HepG2 (cell line): Measurements from ENCODE around the gene NDRG3. TPM values are rescaled to one million over a fixed set of nuclear protein-coding genes. Genes with fewer than 3 reads are reported as not detected.

Experiments
- ETV6 ChIP-seq: sonication (generic); formaldehyde crosslinking; conservative IDR thresholded peaks from 2 replicates; pipeline ENCODE4 v1.4.0; 2020; ENCODE audit warnings: missing genetic modification reagents
- FOXA3 ChIP-seq: IDR thresholded peaks from 2 replicates; pipeline ENCODE4 v1.6.1; 2016; ENCODE audit warnings: missing genetic modification reagents, missing compliant biosample characterization
- HBP1 ChIP-seq: IDR thresholded peaks from 2 replicates; pipeline ENCODE4 v1.6.1; 2016; ENCODE audit warnings: low read depth, control low read depth
- HOXA9 ChIP-seq: sonication (generic); formaldehyde crosslinking; IDR thresholded peaks from 2 replicates; pipeline ENCODE4 v1.8.1; 2022; ENCODE audit warnings: missing genetic modification reagents, mild to moderate bottlenecking, moderate library complexity, borderline replicate concordance
- JARID2 ChIP-seq: sonication (generic); formaldehyde crosslinking; IDR thresholded peaks from 2 replicates; pipeline ENCODE4 v1.8.1; 2023; ENCODE audit warnings: missing genetic modification reagents, inconsistent platforms; ENCODE audit not compliant: insufficient replicate concordance
- NR2C2 ChIP-seq: sonication (generic); formaldehyde crosslinking; IDR thresholded peaks from 2 replicates; pipeline ENCODE4 v1.4.0; 2020; ENCODE audit warnings: missing genetic modification reagents, mild to moderate bottlenecking, moderate library complexity, borderline replicate concordance
- PHF21A ChIP-seq: sonication (generic); formaldehyde crosslinking; IDR thresholded peaks from 2 replicates; pipeline ENCODE4 v1.5.0; 2020; ENCODE audit warnings: mild to moderate bottlenecking, missing genetic modification reagents
- SP140L ChIP-seq: sonication (generic); formaldehyde crosslinking; IDR thresholded peaks from 2 replicates; pipeline ENCODE4 v1.4.0; 2020; ENCODE audit warnings: missing genetic modification reagents, borderline replicate concordance
- ZBTB26 ChIP-seq: IDR thresholded peaks from 2 replicates; pipeline ENCODE4 v1.6.1; 2016; ENCODE audit warnings: missing compliant biosample characterization, missing genetic modification reagents, borderline replicate concordance
- ZFX ChIP-seq: sonication (generic); formaldehyde crosslinking; IDR thresholded peaks from 2 replicates; pipeline ENCODE4 v1.4.0; 2020; ENCODE audit warnings: mild to moderate bottlenecking, low read depth, missing genetic modification reagents, moderate library complexity
- ZMYM4 ChIP-seq: sonication (generic); formaldehyde crosslinking; IDR thresholded peaks from 2 replicates; pipeline ENCODE4 v1.8.1; 2023; ENCODE audit warnings: mild to moderate bottlenecking, missing genetic modification reagents
- ZNF138 ChIP-seq: sonication (generic); formaldehyde crosslinking; IDR thresholded peaks from 2 replicates; pipeline ENCODE4 v1.5.0; 2020; ENCODE audit warnings: mild to moderate bottlenecking, low read depth, missing genetic modification reagents
- ZNF180 ChIP-seq: sonication (generic); formaldehyde crosslinking; IDR thresholded peaks from 2 replicates; pipeline ENCODE4 v1.4.0; 2020; ENCODE audit warnings: low read depth, missing genetic modification reagents, borderline replicate concordance
- ZNF367 ChIP-seq: sonication (generic); formaldehyde crosslinking; IDR thresholded peaks from 2 replicates; pipeline ENCODE4 v1.4.0; 2020; ENCODE audit warnings: missing genetic modification reagents, borderline replicate concordance
- ZNF512 ChIP-seq: sonication (generic); formaldehyde crosslinking; IDR thresholded peaks from 2 replicates; pipeline ENCODE4 v1.4.0; 2020; ENCODE audit warnings: mild to moderate bottlenecking, missing genetic modification reagents
- ZNF607 ChIP-seq: sonication (generic); formaldehyde crosslinking; IDR thresholded peaks from 2 replicates; pipeline ENCODE4 v1.5.1; 2020; ENCODE audit warnings: missing genetic modification reagents, mild to moderate bottlenecking, borderline replicate concordance
- ZNF619 ChIP-seq: sonication (generic); formaldehyde crosslinking; IDR thresholded peaks from 2 replicates; pipeline ENCODE4 v1.4.0; 2020; ENCODE audit warnings: mild to moderate bottlenecking, missing genetic modification reagents
- ZNF724P ChIP-seq: sonication (generic); formaldehyde crosslinking; IDR thresholded peaks from 2 replicates; pipeline ENCODE4 v1.8.0; 2022; ENCODE audit warnings: missing genetic modification reagents, borderline replicate concordance
- polyA plus RNA-seq, 8 experiments: library from polyadenylated mRNA; depleted of rRNA in 3 of 8; stranded (reverse) in 7 of 8; unstranded in 1 of 8; fragments of >200 nt; fragmentation: Illumina TruSeq in 4 of 8; extraction: Trizol in 4 of 8; gene quantifications; 2 replicates each; pipeline versions ENCODE4 v1.2.1 to v1.2.3, GENCODE V29; 2011 to 2016; ENCODE audit warnings: low read depth in 4 of 8, missing spikeins in 1 of 8, mixed read lengths in 1 of 8; ENCODE audit not compliant: insufficient read depth in 1 of 8
- total RNA-seq, 5 experiments: library from RNA; depleted of rRNA; stranded (reverse); fragments of >200 nt; fragmentation: Illumina TruSeq; extraction: Trizol; gene quantifications; 2 replicates each; pipeline ENCODE4 v1.2.3, GENCODE V29; 2016; ENCODE audit warnings: low read depth in 1 of 5
- TF ChIP-seq, protein P1 (sequence below): sonication (generic); formaldehyde crosslinking; IDR thresholded peaks from 2 replicates; pipeline ENCODE4 v1.4.0; 2020; ENCODE audit warnings: missing genetic modification reagents, borderline replicate concordance
- TF ChIP-seq, protein P2 (sequence below): sonication (generic); formaldehyde crosslinking; IDR thresholded peaks from 2 replicates; pipeline ENCODE4 v1.8.0; 2022; ENCODE audit warnings: low read depth, missing genetic modification reagents

NDRG3 gene
- total and polyA plus RNA-seq, 2 of the 13 experiments (the other 11 are each of a cell fraction or from before 2014, with no cell fraction given), result 36.0 to 40.5 TPM

DNA sequence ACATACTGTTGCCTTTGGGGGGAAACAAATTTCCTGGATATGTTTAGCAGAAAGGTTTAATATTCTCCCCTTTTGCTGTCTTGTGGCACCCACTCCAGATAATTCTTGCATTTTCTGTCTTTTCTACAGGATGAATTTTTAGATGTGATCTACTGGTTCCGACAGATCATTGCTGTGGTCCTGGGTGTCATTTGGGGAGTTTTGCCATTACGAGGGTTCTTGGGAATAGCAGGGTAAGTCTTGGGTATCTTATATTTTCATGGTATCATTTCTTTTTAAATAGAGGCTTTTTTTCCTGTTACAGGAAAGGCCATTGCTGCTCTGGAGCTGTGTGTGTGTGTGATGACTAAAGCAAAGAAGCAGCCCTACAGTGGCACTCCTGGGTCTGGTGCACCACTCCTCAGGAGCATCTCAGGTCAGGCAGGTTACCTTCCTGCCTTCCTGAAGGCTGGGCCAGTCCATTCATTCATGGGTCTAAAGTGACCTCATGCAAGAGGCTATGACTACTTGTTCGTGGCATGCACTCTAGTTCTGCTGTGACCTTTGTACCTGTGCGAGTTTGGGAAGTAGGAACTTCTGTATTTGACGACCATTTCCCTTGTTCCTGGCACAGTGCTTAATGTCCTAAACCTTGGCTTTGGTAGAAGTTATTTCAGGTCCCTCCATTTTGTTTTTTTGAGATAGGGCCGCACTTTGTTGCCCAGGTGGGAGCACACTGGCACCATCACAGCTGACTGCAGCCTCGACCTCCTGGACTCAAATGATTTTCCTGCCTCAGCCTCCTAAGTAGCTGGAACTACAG, 138.1 kb downstream of the NDRG3 start (continued):
- TF ChIP-seq HBP1 (CRISPR knock-in tag), result peak; percentile 99
- TF ChIP-seq ZNF138 (CRISPR knock-in tag), result peak; percentile 63; the same call in 1 of the 2 replicates
- TF ChIP-seq FOXA3 (CRISPR knock-in tag), result peak; percentile 63
- 0 out of 2 replicates have a peak, but pooled peaks have one; percentile 41 for TF ChIP-seq ZBTB26 (CRISPR knock-in tag)
- TF ChIP-seq ZNF619 (CRISPR knock-in tag), result no peak
- TF ChIP-seq ZMYM4 (CRISPR knock-in tag), result peak; percentile 40; the same call in 1 of the 2 replicates
- TF ChIP-seq ZNF367, result 0 out of 2 replicates have a peak, but pooled peaks have one; percentile 53
- peak; percentile 43; the same call in 1 of the 2 replicates for TF ChIP-seq NR2C2 (CRISPR knock-in tag)
- no peak for TF ChIP-seq ZNF607 (CRISPR knock-in tag)
- TF ChIP-seq ZNF180 (CRISPR knock-in tag), result no peak
- TF ChIP-seq SP140L (CRISPR knock-in tag), result no peak
- TF ChIP-seq ZFX (CRISPR knock-in tag), result 0 out of 2 replicates have a peak, but pooled peaks have one; percentile 36
- 0 out of 2 replicates have a peak, but pooled peaks have one; percentile 21 for TF ChIP-seq ZNF512 (CRISPR knock-in tag)
- TF ChIP-seq, protein P1, sequence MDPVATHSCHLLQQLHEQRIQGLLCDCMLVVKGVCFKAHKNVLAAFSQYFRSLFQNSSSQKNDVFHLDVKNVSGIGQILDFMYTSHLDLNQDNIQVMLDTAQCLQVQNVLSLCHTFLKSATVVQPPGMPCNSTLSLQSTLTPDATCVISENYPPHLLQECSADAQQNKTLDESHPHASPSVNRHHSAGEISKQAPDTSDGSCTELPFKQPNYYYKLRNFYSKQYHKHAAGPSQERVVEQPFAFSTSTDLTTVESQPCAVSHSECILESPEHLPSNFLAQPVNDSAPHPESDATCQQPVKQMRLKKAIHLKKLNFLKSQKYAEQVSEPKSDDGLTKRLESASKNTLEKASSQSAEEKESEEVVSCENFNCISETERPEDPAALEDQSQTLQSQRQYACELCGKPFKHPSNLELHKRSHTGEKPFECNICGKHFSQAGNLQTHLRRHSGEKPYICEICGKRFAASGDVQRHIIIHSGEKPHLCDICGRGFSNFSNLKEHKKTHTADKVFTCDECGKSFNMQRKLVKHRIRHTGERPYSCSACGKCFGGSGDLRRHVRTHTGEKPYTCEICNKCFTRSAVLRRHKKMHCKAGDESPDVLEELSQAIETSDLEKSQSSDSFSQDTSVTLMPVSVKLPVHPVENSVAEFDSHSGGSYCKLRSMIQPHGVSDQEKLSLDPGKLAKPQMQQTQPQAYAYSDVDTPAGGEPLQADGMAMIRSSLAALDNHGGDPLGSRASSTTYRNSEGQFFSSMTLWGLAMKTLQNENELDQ (CRISPR knock-in tag), result no peak
- TF ChIP-seq, protein P2, sequence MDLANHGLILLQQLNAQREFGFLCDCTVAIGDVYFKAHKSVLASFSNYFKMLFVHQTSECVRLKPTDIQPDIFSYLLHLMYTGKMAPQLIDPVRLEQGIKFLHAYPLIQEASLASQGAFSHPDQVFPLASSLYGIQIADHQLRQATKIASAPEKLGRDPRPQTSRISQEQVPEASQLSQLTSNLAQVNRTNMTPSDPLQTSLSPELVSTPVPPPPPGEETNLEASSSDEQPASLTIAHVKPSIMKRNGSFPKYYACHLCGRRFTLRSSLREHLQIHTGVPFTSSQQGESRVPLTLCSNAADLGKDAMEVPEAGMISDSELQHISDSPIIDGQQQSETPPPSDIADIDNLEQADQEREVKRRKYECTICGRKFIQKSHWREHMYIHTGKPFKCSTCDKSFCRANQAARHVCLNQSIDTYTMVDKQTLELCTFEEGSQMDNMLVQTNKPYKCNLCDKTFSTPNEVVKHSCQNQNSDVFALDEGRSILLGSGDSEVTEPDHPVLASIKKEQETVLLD (CRISPR knock-in tag), result no peak
- TF ChIP-seq ZNF724P (CRISPR knock-in tag), result no peak
- TF ChIP-seq PHF21A, result no peak
- TF ChIP-seq HOXA9, result no peak
- no peak for TF ChIP-seq JARID2 (CRISPR knock-in tag)
- no peak for TF ChIP-seq ETV6
